GM12873 (cell line): Measurements from ENCODE around the gene CDHR3.

Experiments used
- CTCF ChIP-seq: IDR thresholded peaks from 2 replicates; pipeline ENCODE4 v1.5.1; 2012; ENCODE audit warnings: low read depth, mild to moderate bottlenecking, moderate library complexity, low read length, control low read depth; ENCODE audit not compliant: insufficient read depth; ENCODE audit errors: missing control alignments

Gene CDHR3

GRCh38 chr7:105974471-105974870 lies 11.4 kb downstream of the CDHR3 start:
- TF ChIP-seq CTCF: no peak

GRCh38 chr7:105975770-105976417 lies 12.8 kb downstream of the CDHR3 start:
- TF ChIP-seq CTCF: no peak

- TF ChIP-seq CTCF: no peak
Observed at GRCh38 chr7:105976868-105977267, 13.8 kb downstream of the CDHR3 start.

GRCh38 chr7:105978035-105978434 lies 15.0 kb downstream of the CDHR3 start:
- no peak for TF ChIP-seq CTCF

- no peak for TF ChIP-seq CTCF
Observed at GRCh38 chr7:105978974-105979373, 15.9 kb downstream of the CDHR3 start.

GRCh38 chr7:105979405-105979804 lies 16.3 kb downstream of the CDHR3 start:
- TF ChIP-seq CTCF: no peak

- no peak for TF ChIP-seq CTCF
Observed at GRCh38 chr7:105980645-105981396, 17.8 kb downstream of the CDHR3 start.
